Ishikawa (cell line): ENCODE measurements around the gene BTBD1.

Source experiments
- CEBPB ChIP-seq: IDR thresholded peaks from 2 replicates; pipeline ENCODE4 v1.6.1; 2012
- CREB1 ChIP-seq: IDR thresholded peaks from 2 replicates; pipeline ENCODE4 v1.6.1; 2012; ENCODE audit warnings: low read depth
- EGR1 ChIP-seq: IDR thresholded peaks from 2 replicates; pipeline ENCODE4 v1.6.1; 2012
- EP300 ChIP-seq: IDR thresholded peaks from 2 replicates; pipeline ENCODE4 v1.6.1; 2012; ENCODE audit warnings: borderline replicate concordance
- FOXM1 ChIP-seq: IDR thresholded peaks from 2 replicates; pipeline ENCODE4 v1.6.1; 2012; ENCODE audit warnings: low read depth, borderline replicate concordance
- NFIC ChIP-seq: IDR thresholded peaks from 2 replicates; pipeline ENCODE4 v1.6.1; 2012
- RAD21 ChIP-seq: IDR thresholded peaks from 2 replicates; pipeline ENCODE4 v1.6.1; 2012; ENCODE audit warnings: low read depth
- REST ChIP-seq: IDR thresholded peaks from 2 replicates; pipeline ENCODE4 v1.6.1; 2012; ENCODE audit warnings: low read depth, mild to moderate bottlenecking
- TAF1 ChIP-seq: IDR thresholded peaks from 2 replicates; pipeline ENCODE4 v1.6.1; 2012; ENCODE audit warnings: low read depth, mild to moderate bottlenecking
- TCF12 ChIP-seq: IDR thresholded peaks from 2 replicates; pipeline ENCODE4 v1.6.1; 2012; ENCODE audit warnings: low read depth
- TEAD4 ChIP-seq: IDR thresholded peaks from 2 replicates; pipeline ENCODE4 v1.6.1; 2012
- USF1 ChIP-seq: IDR thresholded peaks from 2 replicates; pipeline ENCODE4 v1.6.1; 2012
- YY1 ChIP-seq: IDR thresholded peaks from 2 replicates; pipeline ENCODE4 v1.6.1; 2012; ENCODE audit warnings: low read depth
- ZBTB7A ChIP-seq: IDR thresholded peaks from 2 replicates; pipeline ENCODE4 v1.6.1; 2012; ENCODE audit warnings: low read depth
- TF ChIP-seq, protein P1 (sequence below): IDR thresholded peaks from 2 replicates; pipeline ENCODE4 v1.6.1; 2012

BTBD1 gene

DNA sequence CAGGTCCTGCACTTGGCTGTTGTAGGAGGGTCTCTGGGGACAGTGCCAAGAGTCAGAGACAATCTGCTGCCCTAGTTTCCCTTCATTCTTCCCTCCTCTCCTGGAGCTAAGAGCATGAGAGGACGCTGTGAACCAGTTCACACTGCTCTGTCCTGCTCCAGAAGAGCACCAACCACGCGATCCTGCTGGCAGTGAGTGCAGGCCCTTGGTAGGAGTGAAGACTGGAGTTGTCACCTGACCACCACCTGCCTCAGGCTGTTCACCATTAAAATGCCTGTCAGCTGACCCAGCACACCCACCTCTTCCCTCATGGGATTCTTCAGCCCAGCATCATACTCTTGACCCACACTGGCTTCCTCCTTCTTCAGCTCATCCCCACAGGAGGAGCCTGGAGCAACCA is 43.3 kb upstream of the BTBD1 start:
- no peak for TF ChIP-seq CEBPB
- no peak for TF ChIP-seq NFIC
- no peak for TF ChIP-seq CREB1
- TF ChIP-seq TEAD4: no peak
- no peak for TF ChIP-seq EP300
- TF ChIP-seq YY1: no peak
- TF ChIP-seq REST: no peak
- TF ChIP-seq USF1: no peak
- TF ChIP-seq, protein P1, sequence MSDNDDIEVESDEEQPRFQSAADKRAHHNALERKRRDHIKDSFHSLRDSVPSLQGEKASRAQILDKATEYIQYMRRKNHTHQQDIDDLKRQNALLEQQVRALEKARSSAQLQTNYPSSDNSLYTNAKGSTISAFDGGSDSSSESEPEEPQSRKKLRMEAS: no peak
- no peak for TF ChIP-seq RAD21
- no peak for TF ChIP-seq ZBTB7A
- TF ChIP-seq TCF12: no peak
- no peak for TF ChIP-seq TAF1
- no peak for TF ChIP-seq EGR1
- TF ChIP-seq FOXM1: no peak

DNA sequence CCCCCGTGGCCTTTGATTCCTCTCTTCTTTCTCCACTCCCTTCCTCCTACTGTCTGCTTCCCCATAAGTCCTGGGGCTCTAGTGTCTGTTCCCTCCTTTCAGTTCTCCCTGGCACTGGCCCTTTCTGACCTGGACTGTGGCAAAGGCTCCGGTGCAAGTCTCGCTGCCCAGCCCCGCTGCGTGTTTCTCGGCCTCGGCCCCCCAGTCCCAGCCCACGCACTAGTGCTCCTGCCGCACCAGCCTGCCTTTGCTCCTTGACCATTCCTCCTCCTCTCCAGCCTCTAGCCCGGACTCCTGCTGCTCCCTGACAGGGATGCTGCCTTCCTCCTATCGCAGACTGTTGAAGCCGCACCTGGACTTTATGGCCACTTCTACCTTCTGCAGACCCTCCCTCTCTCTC is 42.5 kb upstream of the BTBD1 start:
- TF ChIP-seq, protein P1: no peak
- TF ChIP-seq EGR1 (no peak), RAD21 (no peak), TAF1 (no peak), TEAD4 (no peak), YY1 (no peak), TCF12 (no peak), REST (no peak), FOXM1 (no peak), EP300 (no peak), ZBTB7A (no peak), CEBPB (no peak), CREB1 (no peak), NFIC (no peak), USF1 (no peak)

DNA sequence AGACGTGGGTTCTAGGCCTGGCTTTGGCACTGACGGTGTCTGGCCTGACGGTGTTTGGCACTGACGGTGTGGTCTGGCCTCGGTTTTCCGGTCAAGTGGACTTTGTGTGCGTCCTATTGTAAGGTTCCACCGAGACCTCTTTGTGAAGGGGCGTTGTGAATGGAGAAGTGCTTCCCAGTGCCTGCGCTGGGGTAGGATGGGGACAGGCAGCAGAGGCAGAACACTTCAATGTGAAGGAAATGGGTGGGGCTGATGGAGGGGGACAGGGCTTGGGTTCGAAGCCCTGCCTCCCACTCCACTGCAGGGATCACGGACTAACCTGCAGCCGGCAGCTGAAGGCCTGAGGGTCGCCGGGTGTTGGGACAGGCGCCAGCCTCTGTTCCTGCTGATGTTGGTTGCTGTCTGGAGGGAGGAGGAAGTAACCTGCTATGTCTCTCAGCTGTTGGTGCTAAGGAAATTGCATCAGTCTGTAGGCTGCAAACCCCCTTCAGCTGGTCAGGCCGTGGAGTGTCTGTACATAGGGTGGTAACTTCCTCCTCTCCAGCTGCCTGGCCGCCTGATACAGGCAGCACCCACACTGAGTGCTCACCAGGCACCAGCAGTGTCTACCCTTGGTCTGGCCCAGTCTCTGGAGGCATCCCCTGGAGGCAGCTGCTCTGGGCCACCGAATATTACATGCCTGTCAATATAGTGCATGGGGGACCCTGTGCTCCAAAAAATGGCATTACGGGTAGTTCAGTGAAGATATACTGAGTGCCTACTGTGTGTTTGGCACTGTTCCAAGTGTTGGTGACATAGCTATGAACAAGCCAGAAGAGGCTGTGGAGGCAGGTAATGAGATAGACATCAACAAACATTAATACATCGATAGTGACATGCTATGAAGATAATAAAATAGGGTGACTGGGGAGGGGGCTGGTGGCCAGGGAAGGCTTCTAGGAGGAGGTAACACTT is 41.5 kb upstream of the BTBD1 start:
- TF ChIP-seq RAD21: no peak
- no peak for TF ChIP-seq REST
- TF ChIP-seq EGR1: no peak
- no peak for TF ChIP-seq TCF12
- TF ChIP-seq NFIC: no peak
- no peak for TF ChIP-seq USF1
- no peak for TF ChIP-seq CEBPB
- no peak for TF ChIP-seq CREB1
- TF ChIP-seq FOXM1: no peak

- TF ChIP-seq CREB1: no peak
- no peak for TF ChIP-seq RAD21
- TF ChIP-seq, protein P1: no peak
- TF ChIP-seq USF1: no peak
- peak; percentile 16; the same call in 1 of the 2 replicates for TF ChIP-seq ZBTB7A
Measured at GRCh38 chr15:83107841-83108181, 40.8 kb upstream of the BTBD1 start.
